Endometrial microvascular endothelial cells (primary cell): ENCODE measurements around the gene SMIM24. TPM values are rescaled to one million over a fixed set of nuclear protein-coding genes. Genes with fewer than 3 reads are reported as not detected.
"Not testable (repeated sequence)": the region's sequence is repeated elsewhere in the genome, so short reads cannot be mapped to it uniquely, and the experiment has no call there.

ENCODE experiments used
- in situ Hi-C: cut with HindIII; loops from 2 replicates; pipeline ENCODE4 v1.10.0; 2017; ENCODE audit warnings: low sequenced_read_pairs, low pct_unique_long_range_greater_than_20kb; ENCODE audit errors: inconsistent ontology term
- total RNA-seq: library from RNA; depleted of rRNA; stranded (reverse); fragments of >200 nt; gene quantifications from one replicate; pipeline ENCODE4 v1.2.3, GENCODE V29; 2015; ENCODE audit errors: inconsistent ontology term

SMIM24 gene
- total RNA-seq, 1 donor from 2014 or later, result not detected

- in situ Hi-C loops, result no loop called here
These were observed 36.4 kb upstream of the SMIM24 start for GRCh38 chr19:3516675-3517207.

GRCh38 chr19:3515891-3516422 lies 35.6 kb upstream of the SMIM24 start:
- in situ Hi-C loops, result no loop called here

GRCh38 chr19:3514930-3515329 lies 34.6 kb upstream of the SMIM24 start:
- in situ Hi-C loops, result no loop called here

- in situ Hi-C loops, result no loop called here
These were observed 33.2 kb upstream of the SMIM24 start for GRCh38 chr19:3513229-3514140.

- in situ Hi-C loops, result no loop called here
These were observed 32.4 kb upstream of the SMIM24 start for GRCh38 chr19:3512562-3513228.

GRCh38 chr19:3511506-3512251 lies 31.4 kb upstream of the SMIM24 start:
- in situ Hi-C loops, result no loop called here

GRCh38 chr19:3510727-3511126 lies 30.4 kb upstream of the SMIM24 start:
- in situ Hi-C loops, result no loop called here

- in situ Hi-C loops, result no loop called here
These were observed 29.3 kb upstream of the SMIM24 start for GRCh38 chr19:3509566-3509989.

GRCh38 chr19:3508771-3509535 lies 28.6 kb upstream of the SMIM24 start:
- in situ Hi-C loops, result no loop called here

- in situ Hi-C loops, result not testable (repeated sequence)
These were observed 27.9 kb upstream of the SMIM24 start for GRCh38 chr19:3508121-3508661.

GRCh38 chr19:3507371-3508120 lies 27.2 kb upstream of the SMIM24 start:
- in situ Hi-C loops, result no loop called here

GRCh38 chr19:3506384-3507340 lies 26.3 kb upstream of the SMIM24 start:
- in situ Hi-C loops, result no loop called here

GRCh38 chr19:3505598-3506383 lies 25.5 kb upstream of the SMIM24 start, which contains the start of gene FZR1:
FZR1 (plus strand) TSS chr19:3506311; CDS start chr19:3522990, 16,679 bp downstream.
- in situ Hi-C loops, result no loop called here

- in situ Hi-C loops, result no loop called here
These were observed 24.4 kb upstream of the SMIM24 start for GRCh38 chr19:3504735-3505134.

- in situ Hi-C loops, result no loop called here
These were observed 22.8 kb upstream of the SMIM24 start for GRCh38 chr19:3503036-3503572.
